Measurements from ENCODE around the gene CDCP1.
"Not testable (repeated sequence)": the region's sequence is repeated elsewhere in the genome, so short reads cannot be mapped to it uniquely, and the experiment has no call there.

Gene CDCP1

DNA sequence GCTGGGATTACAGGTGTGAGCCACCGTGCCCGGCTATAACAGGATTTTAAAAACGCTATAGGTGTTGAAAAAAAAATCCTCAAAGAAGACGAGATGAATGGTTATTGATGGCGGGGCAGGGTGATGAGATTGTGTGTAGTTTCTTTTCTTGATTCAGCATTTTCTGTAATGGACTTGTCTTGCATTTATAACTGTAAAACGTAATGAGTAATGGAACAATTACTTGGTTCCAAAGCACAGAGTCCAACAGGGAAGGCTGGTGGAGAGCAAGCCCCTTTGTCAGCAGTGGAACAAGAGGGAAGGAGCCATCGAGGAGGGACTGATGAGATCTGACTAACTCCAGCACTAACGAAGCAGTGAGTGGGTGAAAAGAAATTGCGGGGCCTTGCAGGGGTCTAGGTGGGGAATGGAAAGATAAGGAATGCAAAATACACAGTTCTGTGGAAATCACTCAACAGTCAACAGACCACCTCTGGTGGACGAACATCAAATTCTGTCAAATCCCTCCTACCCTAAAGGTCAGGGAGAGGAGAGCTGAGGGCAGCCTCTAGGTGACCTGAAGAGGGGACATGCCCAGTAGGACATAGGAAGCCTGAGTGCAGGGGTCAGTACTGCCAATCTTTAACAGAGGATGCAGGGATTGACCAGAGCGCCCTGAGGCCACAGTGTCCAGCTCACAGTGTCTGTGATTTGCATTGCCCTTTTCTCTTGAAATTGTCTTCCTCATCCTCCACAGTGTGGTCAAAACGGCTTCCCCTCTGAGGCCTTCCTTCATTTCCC is 23.1 kb upstream of the CDCP1 start:
- no peak for DNase-seq

DNA sequence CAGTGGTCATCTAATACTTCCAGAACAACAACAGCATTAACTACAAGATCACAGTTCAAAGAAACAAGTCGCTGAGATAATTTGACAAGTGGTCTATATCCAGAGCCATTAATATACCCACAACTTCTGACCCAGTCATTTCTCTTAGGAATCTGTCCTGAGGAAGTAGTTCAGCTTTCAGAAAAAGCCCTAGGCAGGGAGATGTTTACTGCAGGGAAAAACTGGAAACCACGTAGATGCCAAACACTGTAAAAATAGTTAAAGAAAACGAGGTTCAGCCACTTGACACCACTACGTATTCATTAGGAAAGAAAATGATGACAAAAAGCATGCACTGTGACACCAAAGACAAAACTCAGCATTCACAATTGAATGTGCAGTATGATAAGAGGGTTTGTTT is 22.3 kb upstream of the CDCP1 start:
- DNase-seq: no peak

DNA sequence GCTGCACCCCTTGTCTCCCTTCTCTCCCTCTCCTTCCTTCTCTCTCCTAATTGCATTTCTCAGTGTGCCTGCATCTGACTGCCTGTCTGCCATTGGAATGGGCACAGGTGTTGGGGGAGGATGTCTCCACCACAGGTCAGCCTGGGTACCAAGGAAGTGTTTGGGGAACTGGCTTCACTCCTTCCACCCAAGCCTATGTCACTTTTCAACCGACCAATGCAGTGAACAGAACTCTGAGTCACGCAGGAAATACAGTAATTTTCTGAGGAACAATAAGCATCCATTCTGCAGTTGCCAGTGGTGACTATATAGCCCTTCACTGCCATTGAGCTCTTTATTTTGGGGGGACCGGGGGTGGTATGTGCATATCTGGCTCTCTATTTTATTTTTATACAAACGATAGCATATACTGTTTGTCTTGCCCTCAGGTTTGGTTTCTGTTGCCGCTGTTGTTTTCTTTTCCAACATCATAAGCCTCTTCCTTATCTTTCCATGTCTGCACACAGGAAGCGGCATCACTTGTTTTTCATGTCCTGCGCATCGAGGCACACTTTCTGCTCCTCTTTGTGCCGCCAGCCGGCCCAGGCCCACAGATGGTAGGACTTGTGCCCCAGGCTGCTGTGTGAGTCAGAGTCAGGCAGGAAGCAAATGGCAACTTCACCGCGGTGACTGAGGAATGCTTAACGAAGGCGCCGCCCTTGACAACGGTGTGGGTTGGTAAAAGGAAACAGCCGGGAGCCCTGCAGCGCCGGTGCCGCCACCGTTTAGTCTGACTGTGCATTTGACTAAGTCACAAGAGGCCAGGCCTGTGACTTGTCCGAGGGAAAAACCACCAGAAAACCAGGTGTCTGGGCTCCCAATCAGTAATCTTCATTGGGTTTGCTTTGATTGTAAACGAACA is 21.1 kb upstream of the CDCP1 start:
- no peak for DNase-seq

DNA sequence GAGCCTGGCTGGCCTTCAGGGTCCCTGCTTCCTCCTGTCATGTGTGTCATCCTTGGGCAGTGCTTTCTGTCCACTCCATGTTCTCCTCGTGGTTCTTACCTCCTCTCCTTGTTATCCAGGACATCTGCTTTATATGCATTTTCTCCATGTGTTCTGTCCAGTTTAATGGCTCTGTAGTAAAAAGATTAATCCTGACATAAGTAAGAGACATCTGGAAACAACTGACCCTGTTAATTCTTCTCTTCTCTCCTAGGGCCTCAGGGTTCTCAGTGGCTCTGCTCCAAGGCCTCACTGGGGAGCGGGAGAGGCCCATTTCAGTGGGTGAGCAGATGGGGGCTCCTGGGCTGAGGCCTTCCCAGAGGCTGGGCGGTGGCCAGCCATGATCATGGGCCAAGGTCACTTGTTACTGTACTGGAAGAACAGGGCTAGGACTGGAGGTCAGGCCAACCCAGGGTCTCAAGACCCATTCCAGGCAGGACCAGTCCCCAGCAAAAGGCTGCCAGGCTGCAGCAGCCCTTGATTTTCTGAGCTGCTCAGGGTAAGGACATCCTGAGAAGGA is 20.2 kb upstream of the CDCP1 start:
- DNase-seq: no peak

DNA sequence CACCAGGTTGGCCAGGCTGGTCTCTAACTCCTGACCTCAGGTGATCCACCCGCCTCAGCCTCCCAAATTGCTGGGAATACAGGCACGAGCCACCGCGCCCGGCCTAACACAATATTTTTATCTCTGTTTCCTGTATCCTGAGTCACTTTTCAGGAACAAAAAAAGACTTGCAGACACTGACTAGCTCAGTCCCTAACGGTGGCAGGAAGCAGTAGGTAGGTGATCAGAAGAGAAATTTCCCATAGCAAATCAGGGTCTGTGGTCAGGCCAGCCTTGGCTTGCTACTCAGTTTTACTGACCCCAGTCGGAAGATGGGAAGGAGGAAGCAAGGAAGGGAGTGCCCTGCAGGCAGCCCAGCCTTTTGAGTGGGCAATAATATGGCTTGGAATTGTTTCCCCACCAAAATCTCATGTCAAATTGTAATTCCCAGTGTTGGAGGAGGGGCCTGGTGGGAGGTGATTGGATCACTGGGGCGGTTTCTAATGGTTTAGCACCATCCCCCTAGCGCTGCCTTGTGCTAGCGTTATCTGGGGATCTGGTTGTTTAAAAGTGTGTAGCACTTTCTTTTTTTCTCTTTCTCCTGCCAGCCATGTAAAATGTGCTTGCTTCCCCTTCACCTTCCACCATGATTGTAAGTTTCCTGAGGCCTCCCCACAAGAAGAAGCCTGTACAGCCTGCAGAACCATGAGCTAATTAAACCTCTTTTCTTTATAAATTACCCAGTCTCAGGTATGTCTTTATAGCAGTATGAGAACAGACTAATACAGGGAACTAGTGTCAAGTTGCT is 19.5 kb upstream of the CDCP1 start:
- no peak for DNase-seq

DNA sequence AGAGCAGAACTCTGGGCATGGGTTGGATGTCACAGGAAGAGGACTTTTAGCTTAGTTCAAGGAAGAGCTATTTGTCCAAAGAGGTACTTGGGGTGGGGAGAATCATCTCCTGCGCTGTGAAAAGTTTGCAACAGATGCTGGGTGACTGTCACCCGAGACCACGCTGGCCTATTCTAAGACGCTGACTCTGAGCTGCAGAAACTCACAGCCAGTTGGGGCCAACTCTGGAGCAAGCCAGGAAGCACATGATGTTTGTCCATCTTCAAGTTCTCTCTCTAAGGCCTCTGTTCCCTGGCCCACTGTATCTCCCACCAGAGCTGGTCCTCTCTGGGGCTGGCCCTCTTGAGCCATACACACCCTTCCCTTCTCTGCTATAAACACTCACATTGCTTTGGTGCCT is 17.9 kb upstream of the CDCP1 start:
- no peak for DNase-seq

DNA sequence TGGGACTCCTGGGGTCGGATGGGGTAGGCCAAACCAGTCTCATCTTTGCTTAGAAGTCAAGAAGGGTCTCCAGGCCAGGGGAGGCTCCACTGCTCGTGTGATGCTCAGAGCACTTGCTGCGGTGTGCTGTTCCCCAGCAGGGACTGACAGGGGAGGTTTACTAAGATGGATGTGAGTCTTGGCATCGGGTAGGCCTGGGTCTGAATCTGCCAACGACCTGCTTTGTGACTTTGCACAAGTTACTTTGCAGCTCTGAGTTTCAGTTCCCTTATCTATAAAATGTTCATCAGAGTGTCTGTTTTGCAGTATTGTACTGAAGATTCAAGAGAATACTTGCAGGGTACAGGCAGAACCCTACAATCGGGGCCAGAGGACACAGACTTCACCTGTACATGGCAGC is 17.3 kb upstream of the CDCP1 start:
- no peak for DNase-seq

DNA sequence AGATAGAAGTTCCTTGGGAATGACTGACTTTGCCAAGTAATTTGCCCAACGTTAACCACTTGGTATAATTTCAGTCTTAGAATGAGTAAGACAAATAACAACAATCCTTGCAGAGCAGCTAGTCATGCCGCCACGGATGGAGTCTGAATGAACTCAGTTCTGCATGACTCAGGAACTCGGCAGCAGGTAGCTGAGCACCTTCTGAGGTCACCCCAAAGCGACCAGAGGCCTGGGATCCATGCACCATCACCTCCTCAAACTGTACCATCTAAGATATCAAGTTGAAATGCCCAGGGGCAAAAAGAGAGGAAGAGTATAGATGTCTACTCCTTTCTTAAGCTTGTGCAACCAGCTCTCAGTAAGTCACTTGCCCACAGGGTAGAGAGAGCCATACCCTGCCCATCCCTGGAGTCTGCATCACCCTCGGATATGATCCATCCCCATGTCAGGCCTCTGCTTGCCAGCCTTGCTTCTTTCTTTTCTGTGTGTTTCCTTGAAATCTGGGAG is 8.5 kb upstream of the CDCP1 start:
- DNase-seq: no peak

DNA sequence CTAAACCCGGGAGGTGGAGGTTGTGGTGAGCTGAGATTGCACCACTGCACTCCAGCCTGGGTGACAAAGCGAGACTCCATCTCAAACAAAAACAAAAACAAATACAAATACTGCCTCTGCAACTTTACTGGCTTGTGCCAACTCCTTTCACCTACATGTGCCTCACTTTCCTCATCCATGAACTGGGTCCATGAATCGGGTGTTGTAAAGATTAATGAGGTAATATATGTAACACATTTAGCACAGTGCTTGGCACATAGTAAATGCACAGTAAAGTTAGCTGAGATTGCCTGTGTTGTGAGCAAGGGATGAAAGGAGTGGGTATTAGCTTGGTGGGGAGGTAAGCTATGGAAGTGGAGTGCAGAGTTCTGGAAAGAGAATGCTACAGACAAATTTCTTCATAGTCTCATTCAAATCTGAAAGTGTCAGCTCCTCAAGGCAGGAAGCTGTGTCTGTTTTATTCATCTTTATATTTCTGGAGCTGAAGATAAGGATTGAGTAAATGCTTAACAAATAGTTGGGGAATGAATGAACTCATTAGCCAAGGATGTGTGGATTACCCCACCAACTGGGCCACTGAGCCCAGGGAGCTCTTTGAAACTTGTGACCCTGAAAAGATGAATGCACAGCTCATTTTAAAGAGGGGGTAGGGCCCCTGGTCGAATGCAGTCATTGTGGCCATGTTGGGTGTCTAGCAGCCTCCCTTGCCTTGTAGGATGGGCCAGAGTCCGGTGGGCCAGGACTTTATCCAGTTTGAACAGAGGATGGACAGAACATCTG is 7.7 kb upstream of the CDCP1 start:
- DNase-seq: no peak

DNA sequence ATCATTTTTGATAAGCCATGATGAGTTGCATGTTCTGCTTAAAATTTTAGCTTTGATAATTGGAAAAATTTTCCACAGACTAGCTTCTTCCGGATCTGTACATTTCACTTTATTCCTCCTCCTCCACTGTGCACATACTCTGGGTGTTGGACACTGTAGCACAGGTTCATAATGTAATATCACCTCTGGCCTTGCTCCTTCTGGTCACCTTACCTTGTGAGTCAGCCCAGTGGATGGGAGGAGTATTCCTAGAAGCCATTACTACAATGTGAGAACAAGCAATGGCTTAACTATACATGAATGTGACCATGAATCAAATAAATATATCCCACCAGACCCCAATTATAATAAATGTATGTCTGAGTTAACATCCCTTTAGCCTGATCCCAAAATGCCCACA is 6.1 kb upstream of the CDCP1 start:
- DNase-seq: no peak

DNA sequence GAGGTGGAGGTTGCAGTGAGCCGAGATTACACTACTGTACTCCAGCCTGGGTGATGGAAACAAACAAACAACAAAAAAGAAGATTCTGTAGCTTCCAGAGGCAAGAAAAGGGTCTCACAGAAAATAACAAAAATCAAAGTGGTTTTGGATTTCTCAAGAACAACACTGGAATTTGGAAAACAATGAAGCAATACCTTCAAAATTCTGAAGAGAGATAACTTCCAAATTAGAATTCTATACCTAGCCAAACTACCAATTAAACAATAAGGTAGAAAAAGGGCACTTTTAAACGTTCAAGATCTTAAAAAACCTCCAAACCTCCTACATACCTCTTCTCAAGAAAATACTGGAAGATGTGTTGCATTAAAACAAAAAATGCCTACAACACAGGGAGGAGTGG is 4.9 kb upstream of the CDCP1 start:
- DNase-seq: no peak

DNA sequence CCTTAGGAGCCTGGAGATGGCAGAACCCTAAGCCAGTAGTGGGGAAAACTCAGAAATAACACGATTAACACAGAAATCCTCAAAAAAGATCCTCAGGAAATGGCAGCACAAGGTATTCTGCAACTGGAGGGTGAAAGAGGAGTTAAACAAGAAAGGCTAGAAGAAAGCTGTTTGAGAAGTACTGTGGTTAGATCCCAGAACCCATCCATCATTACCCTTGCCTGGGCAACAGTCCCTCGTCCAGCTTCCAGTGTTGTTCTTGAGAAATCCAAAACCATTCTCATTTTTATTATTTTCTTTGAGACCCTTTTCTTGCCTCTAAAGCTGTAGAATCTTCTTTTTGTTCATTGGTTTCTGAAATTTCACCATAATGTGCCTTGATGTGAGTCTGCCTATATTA is 2.7 kb upstream of the CDCP1 start:
- no peak for DNase-seq

DNA sequence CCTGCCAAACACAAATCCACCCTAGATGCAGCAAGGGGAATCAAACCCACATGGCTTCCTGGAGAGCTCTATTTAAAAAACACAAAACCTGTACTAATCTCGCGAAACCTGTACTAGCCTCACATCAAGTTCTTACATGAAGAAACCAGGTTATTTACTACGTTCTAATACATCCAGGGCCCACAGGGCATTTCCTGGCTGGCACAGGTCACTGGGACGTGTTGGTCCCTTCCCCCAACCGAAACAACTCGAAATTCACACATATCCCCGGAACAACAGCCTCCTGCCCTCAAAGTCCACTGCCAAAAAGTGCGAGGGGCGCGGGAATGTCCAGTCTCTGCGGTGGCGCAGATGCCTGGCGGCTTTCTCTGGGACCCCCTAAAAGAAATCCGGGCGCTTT is 955 bp downstream of the CDCP1 start:
- DNase-seq: no peak

DNA sequence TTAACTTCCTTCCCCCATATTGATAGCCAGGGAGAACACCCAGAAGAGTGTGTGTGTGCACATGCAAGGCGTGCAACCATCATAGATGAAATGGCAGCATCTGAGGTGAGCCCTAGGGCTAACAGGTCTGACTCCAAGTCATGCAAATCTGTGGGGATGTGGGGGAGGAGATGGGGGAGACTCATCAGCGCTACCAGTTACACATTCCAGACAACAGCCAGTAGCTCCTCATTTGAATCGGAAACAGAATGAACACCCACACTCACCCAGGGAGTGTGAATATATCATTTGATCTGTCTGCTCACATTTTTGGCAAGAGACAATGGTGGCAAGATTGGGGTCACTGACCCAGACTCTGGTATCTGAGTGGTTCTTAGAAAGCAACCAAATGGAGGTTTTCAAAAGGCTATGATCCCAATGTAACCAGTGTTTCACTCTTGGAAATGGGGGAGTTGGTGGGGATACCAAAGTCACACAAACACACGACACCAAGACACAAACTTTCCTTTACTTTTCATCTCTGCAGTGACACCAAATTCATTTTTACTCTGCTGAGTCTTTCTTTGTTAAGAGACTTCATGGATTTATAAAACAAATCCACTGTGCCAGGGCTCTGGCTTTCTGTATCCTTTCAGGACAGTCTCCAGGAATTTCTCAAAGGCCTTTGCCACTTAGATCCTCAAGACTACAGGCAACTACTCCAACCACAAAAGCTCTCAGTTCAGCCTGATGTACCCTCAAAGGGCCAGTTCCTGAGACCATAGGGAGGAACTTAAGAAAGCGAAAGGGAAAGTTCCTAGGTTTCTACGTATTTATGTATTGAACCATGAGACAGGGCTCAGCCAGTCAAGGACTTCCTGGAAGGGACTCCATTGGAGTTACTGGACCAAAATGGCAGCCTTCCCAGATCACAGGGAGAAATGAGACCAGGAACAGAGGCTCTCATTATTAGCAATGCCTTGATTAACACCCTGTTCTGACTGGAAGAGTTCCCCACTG is 2.2 kb downstream of the CDCP1 start:
- DNase-seq: no peak

DNA sequence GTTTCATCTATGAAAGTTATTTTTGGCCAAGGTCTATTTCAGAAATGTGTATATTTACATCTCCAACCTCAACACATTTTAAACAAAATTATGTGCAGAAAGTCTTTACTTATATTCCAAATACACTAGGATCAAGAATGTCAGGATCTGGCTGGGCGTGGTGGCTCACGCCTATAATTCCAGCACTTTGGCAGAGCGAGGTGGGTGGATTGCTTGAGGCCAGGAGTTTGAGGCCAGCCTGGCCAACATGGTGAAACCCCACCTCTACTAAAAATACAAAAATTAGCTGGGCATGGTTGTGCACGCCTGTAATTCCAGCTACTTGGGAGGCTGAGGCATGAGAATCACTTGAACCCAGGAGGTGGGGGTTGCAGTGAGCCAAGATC is 5.4 kb downstream of the CDCP1 start:
- DNase-seq: not testable (repeated sequence)

DNA sequence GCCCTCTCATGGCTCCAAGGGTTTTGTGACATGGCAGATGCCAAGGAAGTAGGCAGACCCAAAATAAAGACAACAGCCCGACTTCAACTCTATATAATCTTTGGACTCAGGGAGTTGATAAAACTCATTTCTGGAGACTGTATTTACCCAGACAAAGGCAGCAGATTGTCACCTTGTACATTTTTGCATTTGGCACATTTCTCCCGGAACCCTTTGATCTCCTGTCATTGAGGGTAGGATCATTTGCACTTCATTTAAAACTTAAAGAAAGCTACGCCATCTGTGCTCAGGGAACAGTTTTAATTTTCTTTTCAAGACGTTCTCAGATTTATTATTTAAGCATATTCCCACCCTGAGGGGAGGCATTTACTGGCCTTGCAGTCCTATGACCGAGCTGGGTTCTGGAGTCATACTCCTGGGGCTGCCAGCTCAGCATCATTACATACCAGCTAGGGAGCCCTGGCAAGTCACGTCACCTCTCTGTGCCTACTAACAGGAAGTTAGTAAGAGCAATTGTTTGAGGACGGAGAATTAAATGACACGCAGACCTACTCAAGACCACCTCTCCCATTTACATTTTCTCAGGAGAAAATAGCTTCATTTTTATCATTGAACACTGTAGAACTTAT is 5.9 kb downstream of the CDCP1 start:
- DNase-seq: no peak

DNA sequence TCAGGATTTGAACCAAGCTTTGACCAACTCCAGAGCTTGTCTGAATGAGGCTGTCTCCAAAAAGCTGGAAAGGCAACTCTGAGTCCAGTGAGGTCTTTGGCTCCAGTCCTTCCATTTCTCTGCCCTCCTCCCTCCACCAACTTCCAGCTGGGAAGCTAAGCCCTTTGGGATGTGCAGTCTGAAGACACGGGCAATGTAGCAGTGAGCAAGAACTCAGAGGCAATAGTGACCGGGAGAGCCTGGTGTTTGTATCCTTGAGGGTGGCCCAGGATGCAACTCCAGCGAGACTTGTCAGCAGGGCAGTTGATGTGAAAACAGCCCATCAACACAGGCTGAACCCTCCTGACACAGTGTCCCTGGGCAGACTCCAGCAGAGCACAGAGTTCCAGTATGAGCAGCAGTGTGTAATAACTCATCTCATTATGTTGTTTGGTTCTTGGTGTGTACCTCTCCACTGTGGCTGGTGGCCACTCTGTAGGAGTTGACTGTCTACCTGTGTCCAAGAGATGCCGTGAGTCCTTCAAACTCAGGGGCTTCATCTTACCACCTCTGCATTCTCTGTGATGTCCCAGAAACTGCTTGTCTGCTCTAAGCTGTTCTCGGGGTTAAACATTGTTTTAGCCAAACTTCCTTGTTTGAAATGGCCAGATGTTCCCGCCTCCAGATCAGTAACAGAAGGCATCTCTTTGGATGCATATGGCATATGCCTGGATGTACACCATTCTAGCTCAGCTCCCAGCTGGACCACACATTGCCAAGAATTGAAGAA is 6.6 kb downstream of the CDCP1 start:
- no peak for DNase-seq

DNA sequence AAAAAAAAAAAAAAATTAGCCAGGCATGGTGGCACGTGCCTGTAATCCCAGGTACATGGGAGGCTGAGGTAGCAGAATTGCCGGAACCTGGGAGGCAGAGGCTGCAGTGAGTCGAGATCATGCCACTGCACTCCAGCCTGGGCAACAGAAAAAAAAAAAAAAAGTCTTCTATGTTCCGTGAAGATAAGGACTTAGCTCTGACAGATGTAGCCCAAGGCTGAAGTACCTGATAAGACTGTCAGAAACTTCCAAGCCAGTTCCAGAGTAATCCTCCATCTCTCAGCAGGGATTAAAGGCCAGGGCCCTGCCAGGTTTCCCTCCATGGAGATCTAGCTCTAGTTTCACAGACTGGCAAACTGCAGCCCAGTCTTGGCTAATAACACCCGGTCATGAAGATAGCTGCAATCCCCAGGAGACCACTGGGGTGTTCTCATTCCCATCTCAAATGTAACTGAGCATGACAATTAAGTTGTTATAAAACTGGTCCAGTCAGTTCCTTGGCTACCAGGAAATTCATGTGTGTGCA is 8.5 kb downstream of the CDCP1 start:
- DNase-seq: no peak

DNA sequence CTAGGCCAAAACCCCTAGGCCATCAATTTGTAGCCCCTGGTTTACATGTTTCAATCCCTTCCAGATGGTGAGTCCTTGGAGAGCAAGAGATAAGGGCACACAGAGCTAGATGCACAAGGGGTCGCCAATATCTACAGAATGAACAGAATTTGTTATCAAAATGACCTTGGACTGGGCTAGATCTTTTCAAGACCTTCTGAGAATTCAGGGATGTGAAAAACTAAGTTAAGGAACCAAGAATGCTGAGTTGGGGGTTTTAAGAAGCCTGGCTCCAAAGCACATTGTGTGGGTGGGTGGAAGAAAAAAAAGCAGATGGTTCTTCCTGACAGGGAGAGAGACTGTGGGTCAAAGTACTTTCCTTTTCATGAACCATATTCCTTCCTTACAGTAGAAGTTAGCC is 10.2 kb downstream of the CDCP1 start:
- no peak for DNase-seq

All from cortex of kidney (tissue), 1 donor.